BJ (cell line): ENCODE measurements around the gene RBMXL3. TPM values are rescaled to one million over a fixed set of nuclear protein-coding genes. Genes with fewer than 3 reads are reported as not detected.

Source experiments
- CTCF ChIA-PET: fragments of 350-600 bp; formaldehyde crosslinking; extraction: SDS; loops from one replicate; lab custom pipeline; 2021; ENCODE audit warnings: antibody characterized with exemption, inconsistent platforms; lab: Yijun Ruan, JAX
- POLR2A ChIA-PET: fragments of 300-600 bp; sonication (Branson Sonifier 250); formaldehyde crosslinking; extraction: SDS; loops from one replicate; lab custom pipeline; 2021; ENCODE audit warnings: antibody characterized with exemption; lab: Charles Lee
- DNase-seq: peaks from one replicate; pipeline ENCODE4 v3.0.0-alpha.2; 2011; ENCODE audit warnings: low read depth
- H3K27me3 ChIP-seq: 2 replicates; pipeline ENCODE4 v1.6.0; 2011; ENCODE audit warnings: low read length; ENCODE audit not compliant: control insufficient read depth, insufficient read depth
- H3K36me3 ChIP-seq: 2 replicates; pipeline ENCODE4 v1.5.1; 2011; ENCODE audit warnings: low read length; ENCODE audit not compliant: control insufficient read depth, insufficient read depth
- H3K4me3 ChIP-seq: 2 replicates; pipeline ENCODE4 v1.5.1; 2011; ENCODE audit warnings: low read depth, mild to moderate bottlenecking, control low read depth, low read length
- CTCF ChIP-seq: IDR thresholded peaks from 2 replicates; pipeline ENCODE4 v1.5.1; 2011; ENCODE audit warnings: low read depth, mild to moderate bottlenecking, control low read depth, inconsistent platforms, low read length, moderate library complexity; ENCODE audit not compliant: insufficient read depth
- polyA plus RNA-seq: library from polyadenylated mRNA; depleted of rRNA; stranded (reverse); fragments of >200 nt; gene quantifications from 2 replicates; pipeline ENCODE4 v1.2.3, GENCODE V29; 2011

Gene RBMXL3
- polyA plus RNA-seq, 1 experiment = not detected

- POLR2A ChIA-PET = no interaction called here
Measured at GRCh38 chrX:115177932-115178331, 11.3 kb upstream of the RBMXL3 start.

GRCh38 chrX:115178473-115178872 is 10.7 kb upstream of the RBMXL3 start:
- Histone ChIP-seq H3K27me3 (no peaks in the 10 kb centered on the region), H3K36me3 (no peaks in the 10 kb centered on the region), H3K4me3 (no peak overlapping the region)
- CTCF ChIA-PET = no interaction called here
- no peak for TF ChIP-seq CTCF
- no peak for DNase-seq
- POLR2A ChIA-PET = no interaction called here

More at GRCh38 chrX:115177932-115178331, 11.3 kb upstream of the RBMXL3 start:
- DNase-seq = no peak
- Histone ChIP-seq H3K36me3 (no peaks in the 10 kb centered on the region), H3K27me3 (no peaks in the 10 kb centered on the region), H3K4me3 (no peak overlapping the region)
- TF ChIP-seq CTCF = no peak
- CTCF ChIA-PET = no interaction called here

GRCh38 chrX:115183980-115184379 is 5.2 kb upstream of the RBMXL3 start:
- CTCF ChIA-PET = no interaction called here

GRCh38 chrX:115189646-115190635 is 731 bp downstream of the RBMXL3 start:
- Histone ChIP-seq H3K4me3 (no peak overlapping the region), H3K36me3 (no peaks in the 10 kb centered on the region), H3K27me3 (no peaks in the 10 kb centered on the region)
- no peak for TF ChIP-seq CTCF
- CTCF ChIA-PET = no interaction called here
- DNase-seq = no peak
- POLR2A ChIA-PET = no interaction called here

More at GRCh38 chrX:115183980-115184379, 5.2 kb upstream of the RBMXL3 start:
- Histone ChIP-seq H3K27me3 (no peaks in the 10 kb centered on the region), H3K36me3 (no peaks in the 10 kb centered on the region), H3K4me3 (no peak overlapping the region)
- DNase-seq = peak; percentile 9
- TF ChIP-seq CTCF = no peak
- POLR2A ChIA-PET = no interaction called here

GRCh38 chrX:115190636-115191489 is 1.7 kb downstream of the RBMXL3 start:
- no peak for DNase-seq
- no peak for TF ChIP-seq CTCF
- no peak overlapping the region for H3K4me3 ChIP-seq
- ChIA-PET POLR2A (no interaction called here), CTCF (no interaction called here)
- H3K36me3 ChIP-seq = no peaks in the 10 kb centered on the region
- H3K27me3 ChIP-seq = no peaks in the 10 kb centered on the region
